DND-41 (cell line): ENCODE results near the gene EXOC8.
"Not testable (repeated sequence)": the region's sequence is repeated elsewhere in the genome, so short reads cannot be mapped to it uniquely, and the experiment has no call there.

Experiments used
- ATAC-seq: fragments of 200-7000 bp; cut with Tn5 transposase; 3 replicates; pipeline ENCODE4 v1.9.1; 2021; ENCODE audit warnings: low read depth; ENCODE audit not compliant: insufficient read depth
- DNase-seq: peaks from one replicate; pipeline ENCODE4 v3.0.0-alpha.2; 2020
- H2AFZ ChIP-seq: 2 replicates; pipeline ENCODE4 v1.6.0; 2012; ENCODE audit warnings: low read depth, low read length
- H3K27ac ChIP-seq: 2 replicates; pipeline ENCODE4 v1.5.1; 2012; ENCODE audit warnings: low read length, inconsistent platforms
- H3K27me3 ChIP-seq: fragments of 200-600 bp; sonication (generic); 2 replicates; pipeline ENCODE4 v1.6.0; 2012; ENCODE audit warnings: low read length, mild to moderate bottlenecking, inconsistent platforms; ENCODE audit not compliant: insufficient read depth, poor library complexity
- H3K36me3 ChIP-seq: 2 replicates; pipeline ENCODE4 v1.5.1; 2012; ENCODE audit warnings: low read length, inconsistent platforms; ENCODE audit not compliant: insufficient read depth
- H3K4me1 ChIP-seq: 2 replicates; pipeline ENCODE4 v1.5.1; 2012; ENCODE audit warnings: mild to moderate bottlenecking, low read length; ENCODE audit not compliant: insufficient read depth
- H3K4me2 ChIP-seq: 2 replicates; pipeline ENCODE4 v1.6.0; 2012; ENCODE audit warnings: mild to moderate bottlenecking, moderate library complexity, low read length, inconsistent platforms; ENCODE audit not compliant: insufficient read depth
- H3K4me3 ChIP-seq, 2 experiments: fragments of 200-600 bp in 1 of 2; shearing (Covaris generic) in 1 of 2; 2 replicates each; pipeline ENCODE4 v1.5.1; 2012 to 2016; ENCODE audit warnings: inconsistent platforms in 2 of 2, low read length in 2 of 2, mild to moderate bottlenecking in 2 of 2, low read depth in 1 of 2, moderate library complexity in 1 of 2
- H3K79me2 ChIP-seq: 2 replicates; pipeline ENCODE4 v1.6.0; 2012; ENCODE audit warnings: low read length, inconsistent platforms; ENCODE audit not compliant: insufficient read depth
- H3K9ac ChIP-seq: 2 replicates; pipeline ENCODE4 v1.6.0; 2012; ENCODE audit warnings: low read depth, mild to moderate bottlenecking, inconsistent platforms, low read length, moderate library complexity
- H3K9me3 ChIP-seq: 2 replicates; pipeline ENCODE4 v1.5.1; 2012; ENCODE audit warnings: low read length, moderate library complexity, mild to moderate bottlenecking, inconsistent platforms; ENCODE audit not compliant: insufficient read depth, severe bottlenecking
- H4K20me1 ChIP-seq: 2 replicates; pipeline ENCODE4 v1.6.0; 2012; ENCODE audit warnings: low read length; ENCODE audit not compliant: insufficient read depth
- EZH2 ChIP-seq: IDR thresholded peaks from 3 replicates; pipeline ENCODE4 v1.6.1; 2012; ENCODE audit warnings: borderline replicate concordance, low read depth, mild to moderate bottlenecking, moderate library complexity, low read length, inconsistent platforms; ENCODE audit not compliant: severe bottlenecking
- TF ChIP-seq, protein P1 (sequence below): IDR thresholded peaks from 2 replicates; pipeline ENCODE4 v1.5.1; 2012; ENCODE audit warnings: borderline replicate concordance, low read length, moderate library complexity, mild to moderate bottlenecking; ENCODE audit not compliant: poor library complexity, severe bottlenecking; ENCODE audit errors: extremely low read depth

Gene EXOC8

DNA sequence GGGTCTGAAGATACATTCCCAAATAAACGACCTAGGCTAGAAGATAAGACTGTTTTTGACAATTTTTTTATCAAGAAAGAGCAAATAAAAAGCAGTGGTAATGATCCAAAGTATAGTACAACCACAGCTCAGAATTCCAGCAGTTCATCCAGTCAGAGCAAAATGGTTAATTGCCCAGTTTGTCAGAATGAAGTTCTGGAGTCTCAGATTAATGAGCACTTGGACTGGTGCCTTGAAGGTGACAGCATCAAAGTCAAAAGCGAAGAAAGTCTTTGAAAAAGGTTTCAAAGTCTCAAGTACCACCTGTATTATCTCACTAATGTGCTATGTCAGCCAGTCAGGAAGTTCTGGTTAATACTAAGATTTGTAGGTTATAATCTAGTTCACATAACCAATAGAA, 15.4 kb upstream of the EXOC8 start:
- peaks cover 2% of the 10 kb centered on the region; the same call in 1 of the 2 replicates for H3K79me2 ChIP-seq
- H3K9ac ChIP-seq: no peak overlapping the region
- ATAC-seq: no peak
- no peaks in the 10 kb centered on the region for H3K4me1 ChIP-seq
- no peaks in the 10 kb centered on the region for H3K9me3 ChIP-seq
- H4K20me1 ChIP-seq: no peaks in the 10 kb centered on the region; the same call in 1 of the 2 replicates
- DNase-seq: no peak
- H3K27me3 ChIP-seq: no peaks in the 10 kb centered on the region
- no peak overlapping the region for H3K4me2 ChIP-seq
- no peak overlapping the region for H3K27ac ChIP-seq
- H3K36me3 ChIP-seq: peaks cover 47% of the 10 kb centered on the region
- no peak for TF ChIP-seq EZH2
- TF ChIP-seq, protein P1, sequence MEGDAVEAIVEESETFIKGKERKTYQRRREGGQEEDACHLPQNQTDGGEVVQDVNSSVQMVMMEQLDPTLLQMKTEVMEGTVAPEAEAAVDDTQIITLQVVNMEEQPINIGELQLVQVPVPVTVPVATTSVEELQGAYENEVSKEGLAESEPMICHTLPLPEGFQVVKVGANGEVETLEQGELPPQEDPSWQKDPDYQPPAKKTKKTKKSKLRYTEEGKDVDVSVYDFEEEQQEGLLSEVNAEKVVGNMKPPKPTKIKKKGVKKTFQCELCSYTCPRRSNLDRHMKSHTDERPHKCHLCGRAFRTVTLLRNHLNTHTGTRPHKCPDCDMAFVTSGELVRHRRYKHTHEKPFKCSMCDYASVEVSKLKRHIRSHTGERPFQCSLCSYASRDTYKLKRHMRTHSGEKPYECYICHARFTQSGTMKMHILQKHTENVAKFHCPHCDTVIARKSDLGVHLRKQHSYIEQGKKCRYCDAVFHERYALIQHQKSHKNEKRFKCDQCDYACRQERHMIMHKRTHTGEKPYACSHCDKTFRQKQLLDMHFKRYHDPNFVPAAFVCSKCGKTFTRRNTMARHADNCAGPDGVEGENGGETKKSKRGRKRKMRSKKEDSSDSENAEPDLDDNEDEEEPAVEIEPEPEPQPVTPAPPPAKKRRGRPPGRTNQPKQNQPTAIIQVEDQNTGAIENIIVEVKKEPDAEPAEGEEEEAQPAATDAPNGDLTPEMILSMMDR: no peak
- no peak overlapping the region for H2AFZ ChIP-seq
- no peak overlapping the region for H3K4me3 ChIP-seq

DNA sequence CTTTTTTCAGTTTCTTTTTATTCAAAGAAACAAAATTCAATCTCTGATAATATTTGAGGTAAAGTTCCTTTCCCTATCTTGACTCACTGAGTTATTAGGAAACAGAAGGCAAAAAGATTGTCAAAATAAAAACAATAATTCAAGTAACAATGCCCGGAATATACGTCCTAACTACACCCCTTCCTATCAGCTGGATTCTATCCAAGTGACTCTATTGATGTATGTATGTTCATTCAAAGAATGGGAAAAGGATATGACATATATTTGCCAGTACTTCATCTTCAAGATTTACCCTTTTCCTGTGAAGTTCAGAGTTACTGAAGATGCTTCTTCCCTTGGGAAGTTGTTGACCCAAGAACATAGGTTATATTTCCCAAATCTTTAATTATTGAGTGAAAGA, 14.2 kb upstream of the EXOC8 start:
- Histone ChIP-seq H3K4me3 (no peak overlapping the region), H2AFZ (no peak overlapping the region), H3K27me3 (no peaks in the 10 kb centered on the region), H3K27ac (no peak overlapping the region), H3K4me1 (no peaks in the 10 kb centered on the region), H4K20me1 (no peaks in the 10 kb centered on the region; the same call in 1 of the 2 replicates), H3K9ac (no peak overlapping the region), H3K79me2 (peaks cover 2% of the 10 kb centered on the region; the same call in 1 of the 2 replicates), H3K4me2 (no peak overlapping the region), H3K9me3 (no peaks in the 10 kb centered on the region), H3K36me3 (peaks cover 59% of the 10 kb centered on the region)
- no peak for DNase-seq
- TF ChIP-seq, protein P1: no peak
- no peak for TF ChIP-seq EZH2
- ATAC-seq: no peak

DNA sequence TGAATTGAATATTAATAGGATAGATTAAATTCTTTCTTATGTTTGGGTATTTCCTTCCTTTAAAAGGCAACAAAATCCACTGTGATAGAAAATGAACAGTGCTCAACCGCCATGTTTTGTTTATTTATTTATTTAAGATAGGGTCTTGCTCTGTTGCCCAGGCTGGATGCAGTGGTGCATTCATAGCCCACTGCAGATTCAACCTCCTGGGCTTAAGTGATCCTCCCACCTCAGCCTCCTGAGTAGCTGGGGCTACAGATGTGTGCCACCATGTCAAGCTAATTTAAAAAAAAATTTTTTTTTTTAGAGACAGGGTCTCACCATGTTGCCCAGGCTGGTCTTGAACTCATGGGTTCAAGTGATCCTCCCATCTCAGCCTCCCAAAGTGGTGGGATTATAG, 11.2 kb upstream of the EXOC8 start:
- H3K4me1 ChIP-seq, H3K9me3 ChIP-seq, H3K9ac ChIP-seq, H3K27me3 ChIP-seq, ATAC-seq, H3K27ac ChIP-seq, H3K4me2 ChIP-seq, H2AFZ ChIP-seq, H3K4me3 ChIP-seq, DNase-seq, H4K20me1 ChIP-seq: not testable (repeated sequence)
- peaks cover 14% of the 10 kb centered on the region for H3K79me2 ChIP-seq
- H3K36me3 ChIP-seq: peaks cover 68% of the 10 kb centered on the region

DNA sequence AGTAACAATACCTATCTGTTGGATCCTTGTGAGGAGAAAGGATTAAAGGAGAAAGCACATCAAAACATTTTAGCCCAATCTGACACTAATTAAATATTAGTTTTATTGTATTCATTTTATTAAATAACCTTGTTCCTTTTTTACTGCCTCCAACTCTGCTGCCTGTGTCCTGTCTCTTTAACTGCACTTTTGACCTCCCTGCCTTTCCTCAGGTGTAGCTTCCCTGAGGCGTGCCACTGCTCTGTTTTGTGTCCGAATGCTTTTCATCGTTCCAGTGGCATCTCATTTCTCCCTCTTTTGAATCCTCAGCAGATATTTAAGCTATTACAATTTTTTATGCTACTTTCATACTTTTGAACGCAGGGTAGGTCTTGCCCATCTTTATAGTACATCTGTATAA, 10.8 kb upstream of the EXOC8 start:
- Histone ChIP-seq H3K4me1 (no peaks in the 10 kb centered on the region), H3K4me3 (no peak overlapping the region), H3K36me3 (peaks cover 71% of the 10 kb centered on the region), H3K27me3 (no peaks in the 10 kb centered on the region), H3K79me2 (peaks cover 18% of the 10 kb centered on the region), H3K27ac (no peak overlapping the region), H3K9ac (no peak overlapping the region), H3K4me2 (no peak overlapping the region), H3K9me3 (no peaks in the 10 kb centered on the region), H4K20me1 (no peaks in the 10 kb centered on the region; the same call in 1 of the 2 replicates), H2AFZ (no peak overlapping the region)
- ATAC-seq (no peak), DNase-seq (no peak)
- TF ChIP-seq, protein P1: no peak
- no peak for TF ChIP-seq EZH2
